ENCODE measurements around the gene RPS15. TPM values are rescaled to one million over a fixed set of nuclear protein-coding genes. Genes with fewer than 3 reads are reported as not detected.

RPS15 gene
- total RNA-seq, 1 experiment from 2014 or later: 1,862 TPM

- TF ChIP-seq, protein P1, sequence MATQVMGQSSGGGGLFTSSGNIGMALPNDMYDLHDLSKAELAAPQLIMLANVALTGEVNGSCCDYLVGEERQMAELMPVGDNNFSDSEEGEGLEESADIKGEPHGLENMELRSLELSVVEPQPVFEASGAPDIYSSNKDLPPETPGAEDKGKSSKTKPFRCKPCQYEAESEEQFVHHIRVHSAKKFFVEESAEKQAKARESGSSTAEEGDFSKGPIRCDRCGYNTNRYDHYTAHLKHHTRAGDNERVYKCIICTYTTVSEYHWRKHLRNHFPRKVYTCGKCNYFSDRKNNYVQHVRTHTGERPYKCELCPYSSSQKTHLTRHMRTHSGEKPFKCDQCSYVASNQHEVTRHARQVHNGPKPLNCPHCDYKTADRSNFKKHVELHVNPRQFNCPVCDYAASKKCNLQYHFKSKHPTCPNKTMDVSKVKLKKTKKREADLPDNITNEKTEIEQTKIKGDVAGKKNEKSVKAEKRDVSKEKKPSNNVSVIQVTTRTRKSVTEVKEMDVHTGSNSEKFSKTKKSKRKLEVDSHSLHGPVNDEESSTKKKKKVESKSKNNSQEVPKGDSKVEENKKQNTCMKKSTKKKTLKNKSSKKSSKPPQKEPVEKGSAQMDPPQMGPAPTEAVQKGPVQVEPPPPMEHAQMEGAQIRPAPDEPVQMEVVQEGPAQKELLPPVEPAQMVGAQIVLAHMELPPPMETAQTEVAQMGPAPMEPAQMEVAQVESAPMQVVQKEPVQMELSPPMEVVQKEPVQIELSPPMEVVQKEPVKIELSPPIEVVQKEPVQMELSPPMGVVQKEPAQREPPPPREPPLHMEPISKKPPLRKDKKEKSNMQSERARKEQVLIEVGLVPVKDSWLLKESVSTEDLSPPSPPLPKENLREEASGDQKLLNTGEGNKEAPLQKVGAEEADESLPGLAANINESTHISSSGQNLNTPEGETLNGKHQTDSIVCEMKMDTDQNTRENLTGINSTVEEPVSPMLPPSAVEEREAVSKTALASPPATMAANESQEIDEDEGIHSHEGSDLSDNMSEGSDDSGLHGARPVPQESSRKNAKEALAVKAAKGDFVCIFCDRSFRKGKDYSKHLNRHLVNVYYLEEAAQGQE (IDR thresholded peaks at IDR 0.05; ENCODE audit: low read depth): no peak
- no peak for TF ChIP-seq TCF7L2 (IDR thresholded peaks at IDR 0.05; ENCODE audit: borderline replicate concordance, extremely low read depth, insufficient read depth, insufficient read length)
- TF ChIP-seq CBX3 (IDR thresholded peaks at IDR 0.05; ENCODE audit: low read depth): no peak
- no peak for TF ChIP-seq ZFX (IDR thresholded peaks at IDR 0.05)
- TF ChIP-seq MAX (IDR thresholded peaks at IDR 0.05): no peak
- TF ChIP-seq JUND (IDR thresholded peaks at IDR 0.05): no peak
- no peak for TF ChIP-seq ELF1 (IDR thresholded peaks at IDR 0.05; ENCODE audit: borderline replicate concordance, low read depth)
Observed at GRCh38 chr19:1412323-1412923, 25.8 kb upstream of the RPS15 start (continued).

DNA sequence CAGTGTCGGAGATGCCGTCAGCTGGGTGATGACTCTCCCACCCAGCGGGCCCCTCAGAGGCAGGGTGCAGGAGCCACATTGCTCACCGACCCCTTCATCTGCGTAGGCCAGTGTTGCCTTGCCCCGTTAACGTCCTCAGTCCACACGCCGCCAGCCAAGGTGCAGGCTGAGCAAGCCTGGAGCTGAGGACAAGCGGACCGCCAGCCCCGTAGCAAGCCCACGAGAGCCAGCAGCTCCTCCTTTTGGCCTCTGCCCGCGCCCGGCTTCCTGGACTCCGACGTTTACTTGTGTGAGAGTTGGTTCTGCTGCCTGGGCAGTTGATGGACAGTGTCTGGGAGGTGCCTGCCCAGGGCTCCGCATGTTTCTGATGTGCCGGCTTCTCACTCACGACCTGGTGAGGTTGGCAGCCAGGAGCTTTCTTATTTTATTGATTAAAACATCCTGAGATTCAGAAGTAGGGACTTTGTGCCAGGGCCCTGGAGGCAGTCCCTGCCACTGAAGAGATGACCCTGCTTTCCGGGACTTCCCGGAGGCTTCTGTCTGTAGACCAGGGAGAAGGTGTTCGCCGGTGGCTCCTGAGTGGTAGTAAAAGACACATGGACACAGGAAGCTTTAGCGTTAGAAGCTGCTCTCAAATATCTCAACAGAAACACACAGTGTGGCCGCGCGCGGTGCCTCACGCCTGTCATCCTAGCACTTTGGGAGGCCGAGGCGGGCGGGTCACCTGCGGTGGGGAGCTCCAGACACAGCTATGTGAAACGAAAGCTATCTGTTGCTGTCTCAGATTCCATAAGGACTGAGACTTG lies 25.0 kb upstream of the RPS15 start:
- no peak for ATAC-seq
- TF ChIP-seq, protein P1 (IDR thresholded peaks at IDR 0.05; ENCODE audit: low read depth): no peak
- no peak for TF ChIP-seq POLR2A (IDR thresholded peaks at IDR 0.05; ENCODE audit: borderline replicate concordance, extremely low read depth, insufficient read depth, insufficient read length)
- no peak for TF ChIP-seq EZH2phosphoT487 (IDR thresholded peaks at IDR 0.05; ENCODE audit: borderline replicate concordance)
- TF ChIP-seq ZNF274 (IDR thresholded peaks at IDR 0.05; ENCODE audit: low read depth, low read length): no peak
- no peak for TF ChIP-seq MAX (IDR thresholded peaks at IDR 0.05)
- TF ChIP-seq SIN3A (IDR thresholded peaks at IDR 0.05; ENCODE audit: low read depth): no peak
- TF ChIP-seq YY1 (IDR thresholded peaks at IDR 0.05; ENCODE audit: extremely low read depth, insufficient replicate concordance, low read depth, low read length): no peak
- no peak for TF ChIP-seq ELF1 (IDR thresholded peaks at IDR 0.05; ENCODE audit: borderline replicate concordance, low read depth)
- no peak for TF ChIP-seq SRF (IDR thresholded peaks at IDR 0.05; ENCODE audit: low read depth)
- TF ChIP-seq EZH2 (IDR thresholded peaks at IDR 0.05): no peak
- no peak for TF ChIP-seq ZFX (IDR thresholded peaks at IDR 0.05)
- TF ChIP-seq SP1 (IDR thresholded peaks at IDR 0.05; ENCODE audit: low read depth): no peak
- no peak for TF ChIP-seq CEBPB (IDR thresholded peaks at IDR 0.05; ENCODE audit: low read depth)
- no peak for TF ChIP-seq FOSL1 (IDR thresholded peaks at IDR 0.05; ENCODE audit: low read depth)

More for the DNA sequence above, 25.0 kb upstream of the RPS15 start:
- peaks cover 49% of the 10 kb centered on the region; the same call in 1 of the 2 replicates for H4K20me1 ChIP-seq (ENCODE audit: insufficient read depth)
- ChIA-PET POLR2A (interaction anchor here (0.7 kb wide), 1 partner anchor 96 kb away, joined by 3 read pairs; no protein-coding TSS in a partner anchor), RAD21 (ENCODE audit: low non-redundant PET in 1 of 2, low total read pairs in 2 of 2, uncharacterized antibody in 2 of 2, unreplicated experiment in 2 of 2) (no interaction called here), CTCF (no interaction called here)
- DNase-seq (ENCODE audit: low read depth, low spot score): no peak
- H3K36me3 ChIP-seq (ENCODE audit: control insufficient read depth in 1 of 2, insufficient read depth in 2 of 2, low read length in 2 of 2): peaks cover 6 to 70% of the 10 kb centered on the region in 2 experiments; a peak in 3 of 4 replicates
- no peak overlapping the region for H2AFZ ChIP-seq (ENCODE audit: low read depth, low read length, poor library complexity, severe bottlenecking)
- H3K4me1 ChIP-seq (ENCODE audit: control insufficient read depth in 1 of 2, insufficient read depth in 2 of 2, low read length in 2 of 2): peaks cover 32 to 69% of the 10 kb centered on the region in 2 experiments
- H3K9ac ChIP-seq (ENCODE audit: low read length): no peak overlapping the region
- H3K27ac ChIP-seq (ENCODE audit: low read depth, low read length): peak overlapping the region; percentile 30; the same call in 1 of the 2 replicates
- no TSS peak for BruUV-seq (replicated peaks)
- no peaks in the 10 kb centered on the region for H3K27me3 ChIP-seq (ENCODE audit: insufficient read depth, low read length)
- H3K79me2 ChIP-seq (ENCODE audit: insufficient read depth, low read length): peaks cover 100% of the 10 kb centered on the region
- H3K9me2 ChIP-seq (ENCODE audit: insufficient read depth): no peaks in the 10 kb centered on the region
- no peak overlapping the region for H3K4me3 ChIP-seq (replicated peaks in 1 of 2; ENCODE audit: low read depth in 1 of 2, low read length in 2 of 2)
- no peaks in the 10 kb centered on the region for H3K9me3 ChIP-seq (ENCODE audit: control insufficient read depth in 1 of 2, insufficient read depth in 1 of 2, low read depth in 1 of 2, low read length in 2 of 2)
- intact Hi-C loops (cut with micrococcal nuclease): no loop called here
- no peak overlapping the region for H3K4me2 ChIP-seq (ENCODE audit: low read length)
